GM12878 (cell line): ENCODE results near the gene FBXW12. TPM values are rescaled to one million over a fixed set of nuclear protein-coding genes. Genes with fewer than 3 reads are reported as not detected.

ENCODE experiments used
- ATAC-seq: fragments of 200-7000 bp; cut with Tn5 transposase; 3 replicates; pipeline ENCODE4 v1.9.1; 2020; ENCODE audit warnings: mild to moderate bottlenecking, moderate library complexity
- BruUV-seq: library from RNA; stranded (reverse); fragments of 400-500 nt; replicated peaks from 2 replicates; lab custom pipeline; 2021; lab: Mats Ljungman, UMichigan
- CTCF ChIA-PET: fragments of 300-600 bp; sonication (Branson Sonifier 250); formaldehyde crosslinking; extraction: SDS; loops from one replicate; lab custom pipeline; 2021; ENCODE audit warnings: inconsistent platforms; lab: Yijun Ruan, JAX
- POLR2A ChIA-PET: fragments of 350-600 bp; formaldehyde crosslinking; extraction: SDS; loops from one replicate; lab custom pipeline; 2021; ENCODE audit warnings: inconsistent platforms; lab: Charles Lee
- RAD21 ChIA-PET: fragments of 300-600 bp; sonication (Branson Sonifier 250); formaldehyde crosslinking; loops from one replicate; lab custom pipeline; 2023; ENCODE audit warnings: antibody characterized with exemption; ENCODE audit not compliant: unreplicated experiment; lab: Charles Lee
- SMC1A ChIA-PET: fragments of 300-600 bp; sonication (Branson Sonifier 250); formaldehyde crosslinking; loops from one replicate; lab custom pipeline; 2023; ENCODE audit not compliant: unreplicated experiment, uncharacterized antibody; lab: Charles Lee
- DNase-seq: peaks from one replicate; pipeline ENCODE4 v3.0.0-alpha.2; 2011; ENCODE audit warnings: low read depth, low spot score
- FAIRE-seq: peaks from 3 replicates; lab custom pipeline; 2011; peaks lifted over from hg19 to GRCh38; lab: Jason Lieb, UNC
- H2AFZ ChIP-seq: 2 replicates; pipeline ENCODE4 v1.6.0; 2011; ENCODE audit warnings: low read depth, low read length, control low read depth; ENCODE audit not compliant: control insufficient read depth
- H3K27ac ChIP-seq: 2 replicates; pipeline ENCODE4 v1.5.1; 2011; ENCODE audit warnings: control low read depth; ENCODE audit not compliant: control insufficient read depth, insufficient read depth
- H3K27me3 ChIP-seq, 2 experiments: replicated peaks in 1 of 2; 2 replicates each; pipeline versions ENCODE4 v1.6.0 to v1.6.1; 2011; ENCODE audit warnings: low read length in 1 of 2; ENCODE audit not compliant: control insufficient read depth in 2 of 2, insufficient read depth in 2 of 2
- H3K36me3 ChIP-seq, 2 experiments: 2 replicates each; pipeline ENCODE4 v1.5.1; 2011; ENCODE audit warnings: low read length in 1 of 2; ENCODE audit not compliant: control insufficient read depth in 2 of 2, insufficient read depth in 2 of 2
- H3K4me1 ChIP-seq: 2 replicates; pipeline ENCODE4 v1.6.1; 2011; ENCODE audit warnings: mild to moderate bottlenecking, low read length, moderate library complexity, mixed read lengths; ENCODE audit not compliant: control insufficient read depth, insufficient read depth
- H3K4me2 ChIP-seq: 2 replicates; pipeline ENCODE4 v1.6.0; 2011; ENCODE audit warnings: control low read depth; ENCODE audit not compliant: control insufficient read depth, insufficient read depth
- H3K4me3 ChIP-seq: fragments of 200-600 bp; sonication (generic); 2 replicates; pipeline ENCODE4 v1.5.1; 2016
- H3K79me2 ChIP-seq: 2 replicates; pipeline ENCODE4 v1.6.0; 2011; ENCODE audit warnings: low read length; ENCODE audit not compliant: control insufficient read depth, insufficient read depth
- H3K9ac ChIP-seq: 2 replicates; pipeline ENCODE4 v1.8.0; 2011; ENCODE audit warnings: low read length, control low read depth, mixed read lengths; ENCODE audit not compliant: control insufficient read depth, insufficient read depth
- H3K9me3 ChIP-seq: replicated peaks from 3 replicates; pipeline ENCODE4 v1.5.1; 2011; ENCODE audit warnings: mild to moderate bottlenecking, low read length; ENCODE audit not compliant: control insufficient read depth, insufficient read depth
- H4K20me1 ChIP-seq: 2 replicates; pipeline ENCODE4 v1.6.0; 2011; ENCODE audit not compliant: control insufficient read depth, insufficient read depth
- CBFB ChIP-seq: IDR thresholded peaks from 2 replicates; pipeline ENCODE4 v1.6.1; 2016; ENCODE audit warnings: antibody characterized with exemption, low read depth
- CBX3 ChIP-seq: fragments of 200-600 bp; sonication (generic); IDR thresholded peaks from 2 replicates; pipeline ENCODE4 v1.6.1; 2016; ENCODE audit warnings: low read depth, borderline replicate concordance
- E2F4 ChIP-seq: IDR thresholded peaks from 2 replicates; pipeline ENCODE4 v1.6.1; 2012; ENCODE audit warnings: low read depth, low read length, improper control_type of control experiment
- HDGF ChIP-seq: fragments of 450-650 bp; IDR thresholded peaks from 2 replicates; pipeline ENCODE4 v1.6.1; 2016; ENCODE audit warnings: antibody characterized with exemption
- HSF1 ChIP-seq: fragments of 150-350 bp; IDR thresholded peaks from 2 replicates; pipeline ENCODE4 v1.6.1; 2014; ENCODE audit warnings: mild to moderate bottlenecking, low read depth, low read length
- IKZF1 ChIP-seq: fragments of 450-650 bp; conservative IDR thresholded peaks from 2 replicates; pipeline ENCODE4 v1.6.1; 2017; ENCODE audit warnings: antibody characterized with exemption, mild to moderate bottlenecking
- NFYB ChIP-seq: IDR thresholded peaks from 2 replicates; pipeline ENCODE4 v1.6.1; 2011; ENCODE audit warnings: low read depth, mild to moderate bottlenecking, low read length, improper control_type of control experiment, moderate library complexity; ENCODE audit not compliant: insufficient read depth
- NR2C1 ChIP-seq: fragments of 450-650 bp; IDR thresholded peaks from 2 replicates; pipeline ENCODE4 v1.6.1; 2017; ENCODE audit warnings: antibody characterized with exemption, mild to moderate bottlenecking, moderate library complexity
- NRF1 ChIP-seq: conservative IDR thresholded peaks from 2 replicates; pipeline ENCODE4 v1.6.1; 2011; ENCODE audit warnings: mild to moderate bottlenecking, low read depth, low read length, improper control_type of control experiment
- PAX8 ChIP-seq: fragments of 450-650 bp; IDR thresholded peaks from 2 replicates; pipeline ENCODE4 v1.6.1; 2017; ENCODE audit warnings: mild to moderate bottlenecking, moderate library complexity
- PBX3 ChIP-seq: IDR thresholded peaks from 2 replicates; pipeline ENCODE4 v1.6.1; 2011; ENCODE audit warnings: mild to moderate bottlenecking, low read depth, low read length, moderate library complexity; ENCODE audit not compliant: insufficient replicate concordance
- SPI1 ChIP-seq: IDR thresholded peaks from 2 replicates; pipeline ENCODE4 v1.6.1; 2011; ENCODE audit warnings: low read depth, mild to moderate bottlenecking, low read length, moderate library complexity, borderline replicate concordance; ENCODE audit not compliant: insufficient read depth
- TAF1 ChIP-seq: IDR thresholded peaks from 2 replicates; pipeline ENCODE4 v1.6.1; 2011; ENCODE audit warnings: mild to moderate bottlenecking, low read depth, low read length, borderline replicate concordance
- ZBTB4 ChIP-seq: fragments of 450-650 bp; formaldehyde crosslinking; IDR thresholded peaks from 2 replicates; pipeline ENCODE4 v1.4.0; 2022; ENCODE audit warnings: mild to moderate bottlenecking, moderate library complexity
- ZNF24 ChIP-seq: fragments of 450-650 bp; IDR thresholded peaks from 2 replicates; pipeline ENCODE4 v1.6.1; 2017; ENCODE audit warnings: antibody characterized with exemption, mild to moderate bottlenecking
- ZNF622 ChIP-seq: fragments of 450-650 bp; IDR thresholded peaks from 2 replicates; pipeline ENCODE4 v1.6.1; 2017; ENCODE audit warnings: mild to moderate bottlenecking, inconsistent platforms
- ZSCAN29 ChIP-seq: fragments of 450-650 bp; IDR thresholded peaks from 2 replicates; pipeline ENCODE4 v1.6.1; 2017; ENCODE audit warnings: mild to moderate bottlenecking, moderate library complexity
- WGBS: methylation state at CpG from one replicate; pipeline ENCODE4 v1.1.6; 2016; ENCODE audit warnings: low lambda C conversion rate; ENCODE audit not compliant: insufficient replicate concordance, insufficient coverage; ENCODE audit errors: missing lambda C conversion rate; 5-methylcytosine and 5-hydroxymethylcytosine counted together
- in situ Hi-C: fragments of 300-500 bp; cut with MboI; formaldehyde crosslinking; loops from 9 replicates; pipeline ENCODE4 v1.14.3; 2018; ENCODE audit warnings: mixed read lengths
- intact Hi-C: fragments of 100-400 bp; cut with micrococcal nuclease; formaldehyde crosslinking; loops from one replicate; pipeline ENCODE4 v1.14.2; 2022; ENCODE audit not compliant: unreplicated experiment
- polyA plus RNA-seq, 11 experiments: library from polyadenylated mRNA; depleted of rRNA in 4 of 11; unstranded in 6 of 11; stranded (reverse) in 5 of 11; fragments of >200 nt; fragmentation: Nextera tagmentation in 4 of 11; fragmentation: Illumina TruSeq in 1 of 11; extraction: Ambion mirVana in 4 of 11; extraction: Trizol in 1 of 11; gene quantifications; 1 replicate in 1 of 11; 2 replicates in 10 of 11; pipeline versions ENCODE4 v1.2.1 to v1.2.3, GENCODE V29; 2011 to 2016; ENCODE audit warnings: inconsistent platforms in 2 of 11, missing spikeins in 2 of 11, low read depth in 1 of 11
- total RNA-seq, 4 experiments: library from RNA; depleted of rRNA in 3 of 4; stranded (reverse); fragments of >200 nt in 3 of 4; fragmentation: Illumina TruSeq in 1 of 4; extraction: Trizol in 1 of 4; gene quantifications; 2 replicates each; pipeline versions ENCODE4 v1.2.1 to v1.2.3, GENCODE V29; 2013 to 2021

FBXW12 gene
- total and polyA plus RNA-seq, 10 of the 15 experiments (the other 5 are each of a cell fraction or from before 2014, with no cell fraction given): 0.04 to 0.18 (median 0.12) TPM; not detected in 4

GRCh38 chr3:48347500-48347899 lies 24.5 kb upstream of the FBXW12 start:
- FAIRE-seq: no peak
- CTCF ChIA-PET: no interaction called here
- in situ Hi-C loops: no loop called here
- no peak for TF ChIP-seq TAF1
- no peak for TF ChIP-seq E2F4
- TF ChIP-seq HSF1: no peak
- no peak for TF ChIP-seq ZNF622
- TF ChIP-seq NR2C1: no peak
- no peak for TF ChIP-seq CBX3
- TF ChIP-seq ZBTB4 (CRISPR knock-in tag): no peak
- TF ChIP-seq SPI1: no peak
- TF ChIP-seq ZSCAN29: no peak
- no peak for TF ChIP-seq NRF1
- TF ChIP-seq CBFB: no peak
- TF ChIP-seq ZNF24: no peak
- TF ChIP-seq NFYB: no peak
- no peak for TF ChIP-seq IKZF1
- no peak for TF ChIP-seq PAX8
- no peak for TF ChIP-seq HDGF
- TF ChIP-seq PBX3: no peak

More at GRCh38 chr3:48347500-48347899, 24.5 kb upstream of the FBXW12 start:
- no peak for DNase-seq
- SMC1A ChIA-PET: no interaction called here
- ATAC-seq: no peak
- H3K9me3 ChIP-seq: no peaks in the 10 kb centered on the region
- no peaks in the 10 kb centered on the region; a peak in 1 of 4 replicates for H3K27me3 ChIP-seq
- RAD21 ChIA-PET: no interaction called here
- no peak overlapping the region for H3K4me3 ChIP-seq
- H4K20me1 ChIP-seq: no peaks in the 10 kb centered on the region
- no peak overlapping the region for H3K9ac ChIP-seq
- no peak overlapping the region for H3K4me2 ChIP-seq
- POLR2A ChIA-PET: no interaction called here
- H3K27ac ChIP-seq: no peak overlapping the region
- no peaks in the 10 kb centered on the region for H3K4me1 ChIP-seq
- BruUV-seq: no TSS peak
- no peak overlapping the region for H2AFZ ChIP-seq
- H3K36me3 ChIP-seq: no peaks in the 10 kb centered on the region
- H3K79me2 ChIP-seq: no peaks in the 10 kb centered on the region
- 43% methylated on average over 3 of the region's 3 CpGs for WGBS
- intact Hi-C loops: no loop called here
